ENCODE measurements around the gene DMRT2.

GRCh38 chr9:1077616-1078015 is 27.5 kb downstream of the DMRT2 start:
- TF ChIP-seq POLR2A (IDR thresholded peaks at IDR 0.05) (no peak), CTCF (IDR thresholded peaks at IDR 0.05) (no peak)
